Measurements from ENCODE around the gene RIPOR2. TPM values are rescaled to one million over a fixed set of nuclear protein-coding genes. Genes with fewer than 3 reads are reported as not detected.
A peak's percentile ranks its signal among the peaks of the same experiment; 100 is the strongest.

RIPOR2 gene
- total and polyA plus RNA-seq, 10 of the 15 experiments (the other 5 are each of a cell fraction or from before 2014, with no cell fraction given): 22.2 to 48.2 (median 34.7) TPM

- in situ Hi-C loops (cut with MboI) (loop anchor here (5.0 kb wide), 2 partner anchors 160 to 220 kb away; no protein-coding TSS in a partner anchor), intact Hi-C loops (cut with micrococcal nuclease; ENCODE audit: unreplicated experiment) (loop anchor here (1.0 to 5.0 kb wide), 5 partner anchors 55 to 213 kb away; no protein-coding TSS in a partner anchor)
- Histone ChIP-seq H3K79me2 (ENCODE audit: control insufficient read depth, insufficient read depth, low read length) (no peaks in the 10 kb centered on the region), H3K36me3 (ENCODE audit: control insufficient read depth in 2 of 2, insufficient read depth in 2 of 2, low read length in 1 of 2) (peaks cover 4 to 32% of the 10 kb centered on the region in 2 experiments), H3K27me3 (replicated peaks in 1 of 2; ENCODE audit: control insufficient read depth in 2 of 2, insufficient read depth in 2 of 2, low read length in 1 of 2) (no peaks in the 10 kb centered on the region), H3K9ac (ENCODE audit: control insufficient read depth, insufficient read depth, low read length) (no peak overlapping the region), H3K4me1 (ENCODE audit: control insufficient read depth, insufficient read depth, low read length) (peaks cover 35% of the 10 kb centered on the region), H3K4me2 (ENCODE audit: control insufficient read depth, insufficient read depth) (no peak overlapping the region), H3K4me3 (no peak overlapping the region), H4K20me1 (ENCODE audit: control insufficient read depth, insufficient read depth) (no peaks in the 10 kb centered on the region), H3K27ac (ENCODE audit: control insufficient read depth, insufficient read depth) (no peak overlapping the region), H2AFZ (ENCODE audit: control insufficient read depth, low read depth, low read length) (no peak overlapping the region), H3K9me3 (replicated peaks; ENCODE audit: control insufficient read depth, insufficient read depth, low read length) (no peaks in the 10 kb centered on the region)
- ATAC-seq (no peak), FAIRE-seq (no peak), DNase-seq (ENCODE audit: low read depth, low spot score) (no peak)
- 85% methylated on average over 7 of the region's 7 CpGs for WGBS (ENCODE audit: insufficient coverage, insufficient replicate concordance, low lambda C conversion rate, missing lambda C conversion rate)
- ChIA-PET RAD21 (ENCODE audit: unreplicated experiment) (interaction anchor here (0.6 to 9.3 kb wide), 21 partner anchors 9 to 214 kb away, joined by 3 to 160 read pairs (median 5); no protein-coding TSS in a partner anchor), SMC1A (ENCODE audit: uncharacterized antibody, unreplicated experiment) (interaction anchor here (0.5 to 10.7 kb wide), 34 partner anchors 10 to 339 kb away, joined by 3 to 243 read pairs (median 4); partner anchors contain the start of gene RIPOR2), POLR2A (interaction anchor here (0.9 to 1.3 kb wide), 5 partner anchors 54 to 161 kb away, joined by 3 to 5 read pairs (median 3); no protein-coding TSS in a partner anchor), CTCF (interaction anchor here (0.6 to 13.6 kb wide), 27 partner anchors 9 to 284 kb away, joined by 3 to 314 read pairs (median 5); partner anchors contain the start of gene RIPOR2)
- BruUV-seq (replicated peaks): TSS peak; percentile 5
- no peak for TF ChIP-seq FOS (IDR thresholded peaks at IDR 0.05; ENCODE audit: borderline replicate concordance, extremely low read depth, insufficient read length)
- TF ChIP-seq RELA (IDR thresholded peaks at IDR 0.05; ENCODE audit: borderline replicate concordance, partially characterized antibody): no peak
- TF ChIP-seq BMI1 (IDR thresholded peaks at IDR 0.05; ENCODE audit: borderline replicate concordance): no peak
- no peak for TF ChIP-seq MXI1 (IDR thresholded peaks at IDR 0.05; ENCODE audit: low read depth, low read length)
Observed at GRCh38 chr6:24856901-24857670, 78.7 kb downstream of the RIPOR2 start.
